H9 (cell line): ENCODE measurements around the gene GLI2. TPM values are rescaled to one million over a fixed set of nuclear protein-coding genes. Genes with fewer than 3 reads are reported as not detected.

Source experiments
- DNase-seq: peaks from one replicate; pipeline ENCODE4 v3.0.0-alpha.2; 2017
- H2AFZ ChIP-seq: one replicate; pipeline ENCODE4 v1.6.1; 2013; ENCODE audit warnings: mild to moderate bottlenecking, low read length, control low read depth, moderate library complexity
- H2AK5ac ChIP-seq: 2 replicates; pipeline ENCODE4 v1.6.1; 2013; ENCODE audit warnings: low read length, control low read depth, mixed read lengths; ENCODE audit not compliant: insufficient read length
- H2BK120ac ChIP-seq: one replicate; pipeline ENCODE4 v1.6.1; 2013; ENCODE audit warnings: low read depth, mild to moderate bottlenecking, low read length, control low read depth, inconsistent platforms; ENCODE audit not compliant: poor library complexity, severe bottlenecking
- H2BK12ac ChIP-seq: 2 replicates; pipeline ENCODE4 v1.6.1; 2013; ENCODE audit warnings: low read length, control low read depth, mixed read lengths, low read depth; ENCODE audit not compliant: insufficient read length
- H2BK15ac ChIP-seq: 2 replicates; pipeline ENCODE4 v1.6.1; 2013; ENCODE audit warnings: low read depth, low read length, control low read depth
- H2BK20ac ChIP-seq: one replicate; pipeline ENCODE4 v1.6.1; 2013; ENCODE audit warnings: low read depth, mild to moderate bottlenecking, low read length, control low read depth, inconsistent platforms; ENCODE audit not compliant: poor library complexity, severe bottlenecking
- H2BK5ac ChIP-seq: 2 replicates; pipeline ENCODE4 v1.6.1; 2013; ENCODE audit warnings: low read length, control low read depth, mixed read lengths; ENCODE audit not compliant: insufficient read length
- H3K14ac ChIP-seq: 2 replicates; pipeline ENCODE4 v1.6.1; 2013; ENCODE audit warnings: low read length, control low read depth; ENCODE audit not compliant: insufficient read depth
- H3K18ac ChIP-seq: 2 replicates; pipeline ENCODE4 v1.6.1; 2013; ENCODE audit warnings: low read depth, mild to moderate bottlenecking, mixed read lengths, low read length, control low read depth; ENCODE audit not compliant: insufficient read length
- H3K23ac ChIP-seq: 2 replicates; pipeline ENCODE4 v1.6.1; 2013; ENCODE audit warnings: low read length, control low read depth, mixed read lengths, low read depth; ENCODE audit not compliant: insufficient read length
- H3K23me2 ChIP-seq: 2 replicates; pipeline ENCODE4 v1.6.1; 2013; ENCODE audit warnings: low read depth, mild to moderate bottlenecking, mixed read lengths, low read length, control low read depth; ENCODE audit not compliant: insufficient read length, poor library complexity, severe bottlenecking
- H3K27ac ChIP-seq: 2 replicates; pipeline ENCODE4 v1.5.1; 2013; ENCODE audit warnings: low read length, control low read depth, mixed read lengths, low read depth; ENCODE audit not compliant: insufficient read length
- H3K27me3 ChIP-seq: 2 replicates; pipeline ENCODE4 v1.6.1; 2013; ENCODE audit warnings: low read length, control low read depth, inconsistent platforms; ENCODE audit not compliant: insufficient read depth
- H3K4ac ChIP-seq: 2 replicates; pipeline ENCODE4 v1.6.1; 2013; ENCODE audit warnings: low read depth, mild to moderate bottlenecking, control low read depth, inconsistent platforms, low read length, moderate library complexity
- H3K4me1 ChIP-seq: 2 replicates; pipeline ENCODE4 v1.6.1; 2013; ENCODE audit warnings: low read length, control low read depth, inconsistent platforms; ENCODE audit not compliant: insufficient read depth
- H3K4me2 ChIP-seq: 2 replicates; pipeline ENCODE4 v1.6.1; 2013; ENCODE audit warnings: low read length, control low read depth, mixed read lengths; ENCODE audit not compliant: insufficient read length, insufficient read depth
- H3K56ac ChIP-seq: 2 replicates; pipeline ENCODE4 v1.6.1; 2013; ENCODE audit warnings: low read depth, mild to moderate bottlenecking, mixed read lengths, low read length, control low read depth; ENCODE audit not compliant: insufficient read length
- H3K79me1 ChIP-seq: 2 replicates; pipeline ENCODE4 v1.6.1; 2013; ENCODE audit warnings: low read depth, mild to moderate bottlenecking, moderate library complexity, low read length, control low read depth, inconsistent platforms; ENCODE audit not compliant: insufficient read depth, poor library complexity, severe bottlenecking
- H3K79me2 ChIP-seq: 2 replicates; pipeline ENCODE4 v1.6.1; 2013; ENCODE audit warnings: low read length, control low read depth, inconsistent platforms; ENCODE audit not compliant: insufficient read depth
- H3K9ac ChIP-seq: 2 replicates; pipeline ENCODE4 v1.6.1; 2013; ENCODE audit warnings: low read length, control low read depth, mixed read lengths; ENCODE audit not compliant: insufficient read length; ENCODE audit errors: extremely low read depth
- H3K9me3 ChIP-seq: one replicate; pipeline ENCODE4 v1.6.1; 2013; ENCODE audit warnings: low read depth, low read length, inconsistent platforms; ENCODE audit not compliant: control insufficient read depth
- H3T11ph ChIP-seq: one replicate; pipeline ENCODE4 v1.6.1; 2013; ENCODE audit warnings: mild to moderate bottlenecking, low read length, control low read depth, inconsistent platforms
- H4K20me1 ChIP-seq: one replicate; pipeline ENCODE4 v1.6.1; 2013; ENCODE audit not compliant: control insufficient read depth, insufficient read length, insufficient read depth
- H4K5ac ChIP-seq: 2 replicates; pipeline ENCODE4 v1.6.1; 2013; ENCODE audit warnings: low read depth, mild to moderate bottlenecking, mixed read lengths, low read length, control low read depth; ENCODE audit not compliant: insufficient read length
- H4K8ac ChIP-seq: replicated peaks from 2 replicates; pipeline ENCODE4 v1.6.1; 2013; ENCODE audit warnings: low read length, control low read depth, mixed read lengths, low read depth; ENCODE audit not compliant: insufficient read length
- H4K91ac ChIP-seq: 2 replicates; pipeline ENCODE4 v1.6.1; 2013; ENCODE audit warnings: low read depth, mild to moderate bottlenecking, moderate library complexity, mixed read lengths, low read length, control low read depth; ENCODE audit not compliant: insufficient read length
- H3K27ac Mint-ChIP-seq, 3 experiments: 2 replicates in 2 of 3; 3 replicates in 1 of 3; pipeline ENCODE4 v1.8.0; 2020 to 2021; ENCODE audit warnings: mixed read lengths in 3 of 3, mild to moderate bottlenecking in 1 of 3, moderate library complexity in 1 of 3
- H3K27me3 Mint-ChIP-seq: 2 replicates; pipeline ENCODE4 v1.8.0; 2021; ENCODE audit warnings: low read depth, mild to moderate bottlenecking, moderate library complexity, mixed read lengths
- H3K36me3 Mint-ChIP-seq, 3 experiments: 2 replicates in 2 of 3; 3 replicates in 1 of 3; pipeline ENCODE4 v1.8.0; 2020 to 2021; ENCODE audit warnings: low read depth in 3 of 3, mixed read lengths in 3 of 3; ENCODE audit not compliant: insufficient read depth in 1 of 3
- H3K4me1 Mint-ChIP-seq, 2 experiments: 2 replicates each; pipeline ENCODE4 v1.8.0; 2020; ENCODE audit warnings: mixed read lengths in 2 of 2
- H3K4me3 Mint-ChIP-seq, 2 experiments: 2 replicates in 1 of 2; 3 replicates in 1 of 2; pipeline ENCODE4 v1.8.0; 2020 to 2021; ENCODE audit warnings: mild to moderate bottlenecking in 2 of 2, mixed read lengths in 2 of 2, moderate library complexity in 1 of 2
- H3K9me3 Mint-ChIP-seq, 2 experiments: 2 replicates in 1 of 2; 3 replicates in 1 of 2; pipeline ENCODE4 v1.8.0; 2020; ENCODE audit warnings: mild to moderate bottlenecking in 2 of 2, mixed read lengths in 2 of 2, moderate library complexity in 1 of 2
- WGBS: extraction: QIAGEN DNeasy Blood & Tissue Kit; methylation state at CpG from one replicate; pipeline ENCODE4 v1.1.7; 2013; ENCODE audit warnings: missing lambda C conversion rate, low lambda C conversion rate, mixed read lengths; ENCODE audit not compliant: insufficient read length; ENCODE audit errors: extremely low coverage; 5-methylcytosine and 5-hydroxymethylcytosine counted together
- total RNA-seq: library from RNA; stranded (reverse); gene quantifications from 2 replicates; pipeline ENCODE4 v1.2.1, GENCODE V29; 2021
- TF ChIP-seq, protein P1 (sequence below): fragments of 200-600 bp; sonication (generic); conservative IDR thresholded peaks from 3 replicates; pipeline ENCODE4 v1.8.0; 2021; ENCODE audit warnings: antibody characterized with exemption, mild to moderate bottlenecking

Gene GLI2
- total RNA-seq, 1 experiment from 2014 or later: 56.7 TPM

GRCh38 chr2:120722246-120722567, 13.5 kb upstream of the GLI2 start:
- H3K9me3 Mint-ChIP-seq: peaks cover 18 to 27% of the 10 kb centered on the region in 2 experiments
- peaks cover 0 to 22% (median 5%) of the 10 kb centered on the region in 3 experiments; a peak in 5 of 7 replicates for H3K36me3 Mint-ChIP-seq
- Histone ChIP-seq H3K14ac (no peak overlapping the region), H2AK5ac (no peak overlapping the region), H3K79me2 (no peaks in the 10 kb centered on the region), H3K4me2 (no peak overlapping the region), H3K23ac (no peak overlapping the region), H3K4me1 (peaks cover 6% of the 10 kb centered on the region; the same call in 1 of the 2 replicates), H2BK120ac (no peak overlapping the region), H3K9ac (no peak overlapping the region), H3K4ac (no peak overlapping the region), H3K23me2 (no peaks in the 10 kb centered on the region), H4K20me1 (no peaks in the 10 kb centered on the region), H2AFZ (no peak overlapping the region), H3K56ac (no peak overlapping the region), H2BK5ac (no peak overlapping the region), H3K27me3 (peaks cover 2% of the 10 kb centered on the region; the same call in 1 of the 2 replicates), H3T11ph (no peak overlapping the region), H4K8ac (no peak overlapping the region), H3K79me1 (no peaks in the 10 kb centered on the region), H2BK15ac (no peak overlapping the region), H4K5ac (no peak overlapping the region), H3K27ac (no peak overlapping the region), H3K18ac (no peak overlapping the region), H2BK20ac (no peak overlapping the region), H4K91ac (no peak overlapping the region), H2BK12ac (no peak overlapping the region), H3K9me3 (no peaks in the 10 kb centered on the region)
- H3K27me3 Mint-ChIP-seq: peaks cover 76% of the 10 kb centered on the region
- TF ChIP-seq, protein P1, sequence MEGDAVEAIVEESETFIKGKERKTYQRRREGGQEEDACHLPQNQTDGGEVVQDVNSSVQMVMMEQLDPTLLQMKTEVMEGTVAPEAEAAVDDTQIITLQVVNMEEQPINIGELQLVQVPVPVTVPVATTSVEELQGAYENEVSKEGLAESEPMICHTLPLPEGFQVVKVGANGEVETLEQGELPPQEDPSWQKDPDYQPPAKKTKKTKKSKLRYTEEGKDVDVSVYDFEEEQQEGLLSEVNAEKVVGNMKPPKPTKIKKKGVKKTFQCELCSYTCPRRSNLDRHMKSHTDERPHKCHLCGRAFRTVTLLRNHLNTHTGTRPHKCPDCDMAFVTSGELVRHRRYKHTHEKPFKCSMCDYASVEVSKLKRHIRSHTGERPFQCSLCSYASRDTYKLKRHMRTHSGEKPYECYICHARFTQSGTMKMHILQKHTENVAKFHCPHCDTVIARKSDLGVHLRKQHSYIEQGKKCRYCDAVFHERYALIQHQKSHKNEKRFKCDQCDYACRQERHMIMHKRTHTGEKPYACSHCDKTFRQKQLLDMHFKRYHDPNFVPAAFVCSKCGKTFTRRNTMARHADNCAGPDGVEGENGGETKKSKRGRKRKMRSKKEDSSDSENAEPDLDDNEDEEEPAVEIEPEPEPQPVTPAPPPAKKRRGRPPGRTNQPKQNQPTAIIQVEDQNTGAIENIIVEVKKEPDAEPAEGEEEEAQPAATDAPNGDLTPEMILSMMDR: no peak
- peaks cover 16 to 18% of the 10 kb centered on the region in 2 experiments for H3K4me1 Mint-ChIP-seq
- no peak overlapping the region for H3K4me3 Mint-ChIP-seq
- DNase-seq: peak; percentile 20
- WGBS: no CpG with 5 or more reads among the region's 9 CpGs
- no peak overlapping the region for H3K27ac Mint-ChIP-seq
